Measurements from ENCODE around the gene HLA-DOA.

HLA-DOA gene

GRCh38 chr6:32963866-32964265, 45.5 kb downstream of the HLA-DOA start:
- no peak for DNase-seq (ENCODE audit: low read depth)

DNA sequence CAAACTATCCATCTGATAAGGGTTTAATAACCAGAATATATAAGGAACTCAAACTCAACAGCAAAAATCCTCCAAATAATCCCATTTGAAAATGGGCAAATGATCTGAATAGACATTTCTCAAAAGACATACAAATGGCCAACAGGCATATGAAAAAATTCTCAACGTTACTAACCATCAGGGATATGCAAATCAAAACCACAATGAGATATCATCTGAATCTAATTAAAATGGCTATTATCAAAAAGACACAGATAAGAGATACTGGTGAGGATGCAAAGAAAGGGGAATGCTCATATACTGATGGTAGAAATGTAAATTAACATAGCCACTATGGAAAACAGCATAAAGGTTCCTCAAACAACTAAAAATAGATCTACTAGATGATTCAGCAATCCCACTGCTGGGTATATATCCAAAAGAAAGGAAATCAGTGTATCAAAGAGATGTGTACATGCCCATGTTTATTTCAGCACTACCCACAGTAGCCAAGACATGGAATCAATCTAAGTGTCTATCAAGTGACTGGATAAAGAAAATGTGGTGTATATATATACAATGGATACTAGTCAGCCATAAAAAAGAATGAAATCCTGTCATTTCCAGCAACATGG, 47.1 kb downstream of the HLA-DOA start:
- DNase-seq (ENCODE audit: low read depth): no peak

GRCh38 chr6:32960563-32960962, 48.8 kb downstream of the HLA-DOA start:
- DNase-seq (ENCODE audit: low read depth): no peak

GRCh38 chr6:32956176-32956575, 53.2 kb downstream of the HLA-DOA start:
- no peak for DNase-seq (ENCODE audit: low read depth)

DNA sequence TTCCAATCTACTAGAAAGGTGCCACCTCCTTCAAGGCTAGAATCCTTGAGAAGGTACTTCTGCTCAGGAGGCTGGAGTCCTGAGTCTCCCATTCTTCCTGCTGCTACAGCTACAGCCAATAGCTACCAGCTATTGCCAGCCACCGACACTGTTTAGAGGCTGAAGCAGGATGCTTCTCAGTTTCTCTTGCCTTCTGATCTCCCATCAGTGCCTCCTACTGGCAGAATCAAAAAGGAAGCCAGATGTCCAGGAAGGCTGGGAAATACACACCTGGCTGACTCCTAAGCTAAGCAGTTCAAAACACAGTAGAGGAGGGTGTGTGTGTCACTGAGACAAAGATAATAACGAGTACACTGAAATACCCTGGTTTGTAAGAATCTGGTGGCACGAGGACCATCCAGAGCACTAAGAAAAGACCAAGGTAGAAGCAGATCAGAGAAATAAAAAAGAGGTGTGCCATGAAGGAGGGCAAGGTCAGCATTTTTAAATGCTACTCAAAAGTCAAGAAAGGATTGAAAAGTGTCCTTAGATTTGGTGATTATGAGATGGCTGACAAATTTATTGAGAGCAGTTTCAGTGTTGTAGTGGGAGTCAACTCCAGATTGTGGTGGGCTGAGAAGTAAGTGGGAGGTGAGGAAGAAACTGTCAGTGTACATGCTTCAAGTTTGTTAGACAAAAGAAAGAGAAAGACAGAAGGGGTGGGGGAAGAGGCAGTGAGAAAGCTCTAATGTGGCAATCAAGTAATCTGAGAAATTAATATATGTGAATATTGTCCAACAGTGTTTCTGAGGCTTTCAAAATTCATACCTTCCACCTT, 54.2 kb downstream of the HLA-DOA start:
- no peak for DNase-seq (ENCODE audit: low read depth)

DNA sequence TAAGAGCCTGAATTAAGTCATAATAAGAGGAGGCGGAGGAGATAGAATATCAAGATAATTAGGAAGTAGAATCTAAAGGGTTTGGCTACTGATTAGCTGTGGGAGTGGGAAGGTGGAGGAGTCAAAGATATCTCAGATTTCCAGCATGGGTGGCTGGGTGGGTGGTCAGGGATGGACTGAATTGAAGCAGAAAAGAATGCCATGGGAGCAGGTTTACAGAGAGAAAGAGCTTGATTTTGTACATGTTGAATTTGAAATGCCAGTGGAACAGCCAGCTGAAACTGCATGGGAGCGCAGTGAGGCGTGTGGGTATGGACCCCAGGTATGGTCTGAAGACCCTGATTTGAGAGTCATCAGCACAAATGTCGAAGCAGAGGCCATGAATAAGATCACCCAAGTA, 55.1 kb downstream of the HLA-DOA start:
- DNase-seq (ENCODE audit: low read depth): no peak

Data from stimulated activated CD8-positive, alpha-beta memory T cell treated with anti-CD3 and anti-CD28 coated beads, Interleukin-12 subunit alpha, Interleukin-12 subunit beta, amount 100 ng/mL, for 1 hour (primary cell).